ENCODE data around the gene SOX18. TPM values are rescaled to one million over a fixed set of nuclear protein-coding genes. Genes with fewer than 3 reads are reported as not detected.

The SOX18 gene
- total RNA-seq, 4 donors from 2014 or later: 6.7 to 116 (median 19.1) TPM

- no peaks in the 10 kb centered on the region for H3K36me3 ChIP-seq
- H3K9me3 ChIP-seq: no peaks in the 10 kb centered on the region
- TF ChIP-seq POLR2A (IDR thresholded peaks at IDR 0.05) (no peak), CTCF (IDR thresholded peaks at IDR 0.05) (no peak)
- peaks cover 0 to 22% of the 10 kb centered on the region in 2 donors for H3K4me1 ChIP-seq
- no peak for DNase-seq
- no peak overlapping the region for H3K27ac ChIP-seq
- H3K27me3 ChIP-seq: peaks cover 0 to 42% of the 10 kb centered on the region in 2 donors
- H3K4me3 ChIP-seq: no peak overlapping the region
- intact Hi-C loops (cut with DNase I; ENCODE audit: low total_unique reads): no loop called here
Measured at GRCh38 chr20:64037498-64038213, 11.8 kb downstream of the SOX18 start.

GRCh38 chr20:64037199-64037497, 12.3 kb downstream of the SOX18 start:
- Histone ChIP-seq H3K36me3 (no peaks in the 10 kb centered on the region), H3K27ac (no peak overlapping the region), H3K4me3 (no peak overlapping the region), H3K4me1 (peaks cover 0 to 18% of the 10 kb centered on the region in 2 donors), H3K27me3 (peaks cover 0 to 39% of the 10 kb centered on the region in 2 donors), H3K9me3 (no peaks in the 10 kb centered on the region)
- intact Hi-C loops (cut with DNase I; ENCODE audit: low total_unique reads): no loop called here
- no peak for DNase-seq
- TF ChIP-seq CTCF (IDR thresholded peaks at IDR 0.05) (no peak), POLR2A (IDR thresholded peaks at IDR 0.05) (no peak)

GRCh38 chr20:64036346-64037198, 12.9 kb downstream of the SOX18 start:
- Histone ChIP-seq H3K4me3 (no peak overlapping the region), H3K27me3 (peaks cover 0 to 33% of the 10 kb centered on the region in 2 donors), H3K4me1 (peaks cover 0 to 16% of the 10 kb centered on the region in 2 donors), H3K36me3 (no peaks in the 10 kb centered on the region), H3K27ac (no peak overlapping the region), H3K9me3 (no peaks in the 10 kb centered on the region)
- intact Hi-C loops (cut with DNase I; ENCODE audit: low total_unique reads): no loop called here
- TF ChIP-seq CTCF (IDR thresholded peaks at IDR 0.05) (no peak), POLR2A (IDR thresholded peaks at IDR 0.05) (no peak)
- DNase-seq: no peak

- no peaks in the 10 kb centered on the region for H3K36me3 ChIP-seq
- peaks cover 0 to 27% of the 10 kb centered on the region in 2 donors for H3K27me3 ChIP-seq
Measured at GRCh38 chr20:64035933-64036345, 13.5 kb downstream of the SOX18 start, which contains the start of gene C20orf204. Gene C20orf204, plus strand, starts transcription at chr20:64036182. Its CDS starts 142 bp downstream, at chr20:64036324.

More at GRCh38 chr20:64035933-64036345, 13.5 kb downstream of the SOX18 start, which contains the start of gene C20orf204:
- no peak for DNase-seq
- no peak for TF ChIP-seq POLR2A (IDR thresholded peaks at IDR 0.05)
- no peak for TF ChIP-seq CTCF (IDR thresholded peaks at IDR 0.05)
- no peak within 1 kb of the TSS for H3K27ac ChIP-seq
- intact Hi-C loops (cut with DNase I; ENCODE audit: low total_unique reads): no loop called here
- no peaks in the 10 kb centered on the region for H3K9me3 ChIP-seq
- H3K4me3 ChIP-seq: no peak within 1 kb of the TSS
- peaks cover 0 to 16% of the 10 kb centered on the region in 2 donors for H3K4me1 ChIP-seq

Measured in uterus (tissue), 4 donors.